B cell (primary cell): ENCODE data around the gene ABCB6. TPM values are rescaled to one million over a fixed set of nuclear protein-coding genes. Genes with fewer than 3 reads are reported as not detected.

ENCODE experiments used
- ATAC-seq: fragments of 200-7000 bp; cut with Tn5 transposase; one replicate; pipeline ENCODE4 v1.10.0; 2021; ENCODE audit warnings: low read depth, mild to moderate bottlenecking, moderate number of reproducible peaks, moderate library complexity
- CTCF ChIA-PET: fragments of 350-600 bp; sonication (Branson Sonifier 250); formaldehyde crosslinking; loops from one replicate; lab custom pipeline; 2021; ENCODE audit warnings: antibody characterized with exemption, inconsistent platforms; lab: Charles Lee
- POLR2A ChIA-PET: fragments of 350-600 bp; sonication (Branson Sonifier 250); formaldehyde crosslinking; loops from one replicate; lab custom pipeline; 2021; ENCODE audit warnings: antibody characterized with exemption; lab: Charles Lee
- DNase-seq: peaks from one replicate; pipeline ENCODE4 v3.0.0; 2013
- H2AFZ ChIP-seq: 2 replicates; pipeline ENCODE4 v1.6.1; 2012; ENCODE audit warnings: mild to moderate bottlenecking, low read depth, low read length; ENCODE audit not compliant: insufficient read depth, poor library complexity, severe bottlenecking
- H3K27ac ChIP-seq, 2 donors: 1 replicate in 1 of 2; 2 replicates in 1 of 2; pipeline ENCODE4 v1.5.1; 2012 to 2013; ENCODE audit warnings: low read length in 2 of 2, mild to moderate bottlenecking in 2 of 2, moderate library complexity in 1 of 2
- H3K27me3 ChIP-seq, 4 experiments: fragments of 200-600 bp in 1 of 4; sonication (generic) in 1 of 4; replicated peaks in 1 of 4; 1 replicate in 2 of 4; 2 replicates in 2 of 4; pipeline versions ENCODE4 v1.6.1 to v1.7.0; 2013 to 2016; ENCODE audit warnings: low read length in 3 of 4, mild to moderate bottlenecking in 2 of 4, mixed read lengths in 1 of 4, moderate library complexity in 1 of 4; ENCODE audit not compliant: insufficient read depth in 4 of 4, control insufficient read depth in 3 of 4; ENCODE audit errors: control extremely low read depth in 1 of 4
- H3K36me3 ChIP-seq, 2 experiments: replicated peaks in 1 of 2; 1 replicate in 1 of 2; 2 replicates in 1 of 2; pipeline versions ENCODE4 v1.6.1 to v1.7.1; 2013; ENCODE audit warnings: low read length in 1 of 2; ENCODE audit not compliant: insufficient read depth in 2 of 2, control insufficient read depth in 1 of 2; ENCODE audit errors: control extremely low read depth in 1 of 2, extremely low read depth in 1 of 2
- H3K4me1 ChIP-seq, 2 donors: fragments of 200-600 bp in 1 of 2; sonication (generic) in 1 of 2; 1 replicate in 1 of 2; 2 replicates in 1 of 2; pipeline versions ENCODE4 v1.5.1 to v1.6.1; 2013 to 2017; ENCODE audit warnings: low read length in 2 of 2; ENCODE audit not compliant: control insufficient read depth in 2 of 2, insufficient read depth in 2 of 2
- H3K4me2 ChIP-seq: replicated peaks from 2 replicates; pipeline ENCODE3; 2012; ENCODE audit warnings: mild to moderate bottlenecking, low read depth, low read length; ENCODE audit not compliant: poor library complexity, severe bottlenecking
- H3K4me3 ChIP-seq, 5 experiments: fragments of 200-600 bp in 1 of 5; sonication (generic) in 1 of 5; 1 replicate in 3 of 5; 2 replicates in 2 of 5; pipeline versions ENCODE4 v1.5.1 to v1.7.0; 2011 to 2016; ENCODE audit warnings: low read length in 4 of 5, mild to moderate bottlenecking in 4 of 5, low read depth in 2 of 5, control low read depth in 1 of 5, moderate library complexity in 1 of 5; ENCODE audit not compliant: insufficient read depth in 1 of 5; ENCODE audit errors: control extremely low read depth in 1 of 5, extremely low read depth in 1 of 5
- H3K79me2 ChIP-seq: fragments of 200-600 bp; sonication (generic); one replicate; pipeline ENCODE4 v1.6.0; 2016; ENCODE audit warnings: low read length; ENCODE audit not compliant: control insufficient read depth, insufficient read depth
- H3K9ac ChIP-seq: fragments of 200-600 bp; sonication (generic); 2 replicates; pipeline ENCODE4 v1.6.1; 2017; ENCODE audit warnings: mild to moderate bottlenecking, low read length, moderate library complexity
- H3K9me3 ChIP-seq, 3 donors: one replicate each; pipeline versions ENCODE4 v1.6.1 to v1.7.1; 2013; ENCODE audit warnings: low read length in 2 of 3; ENCODE audit not compliant: control insufficient read depth in 2 of 3, insufficient read depth in 1 of 3; ENCODE audit errors: control extremely low read depth in 1 of 3
- H4K20me1 ChIP-seq: 2 replicates; pipeline ENCODE4 v1.6.0; 2012; ENCODE audit warnings: mild to moderate bottlenecking, low read length; ENCODE audit not compliant: insufficient read depth, control insufficient read depth, poor library complexity, severe bottlenecking
- H3K27ac Mint-ChIP-seq: one replicate; pipeline ENCODE4 v1.8.0; 2021; ENCODE audit warnings: mixed read lengths
- H3K27me3 Mint-ChIP-seq: one replicate; pipeline ENCODE4 v1.8.0; 2021; ENCODE audit warnings: mixed read lengths
- H3K4me1 Mint-ChIP-seq: one replicate; pipeline ENCODE4 v1.8.0; 2021; ENCODE audit warnings: mixed read lengths
- H3K4me3 Mint-ChIP-seq: one replicate; pipeline ENCODE4 v1.8.0; 2021; ENCODE audit warnings: mixed read lengths
- H3K9me3 Mint-ChIP-seq: one replicate; pipeline ENCODE4 v1.8.0; 2022; ENCODE audit warnings: mixed read lengths; ENCODE audit not compliant: insufficient read depth
- EZH2 ChIP-seq: IDR thresholded peaks from 2 replicates; pipeline ENCODE4 v1.6.1; 2012; ENCODE audit warnings: borderline replicate concordance, low read depth, mild to moderate bottlenecking, moderate library complexity, low read length; ENCODE audit not compliant: insufficient read depth, poor library complexity, severe bottlenecking
- WGBS: methylation state at CpG from one replicate; pipeline ENCODE4 v1.1.5; 2013; ENCODE audit warnings: missing lambda C conversion rate; ENCODE audit not compliant: insufficient coverage; 5-methylcytosine and 5-hydroxymethylcytosine counted together
- intact Hi-C: fragments of 100-400 bp; cut with micrococcal nuclease; formaldehyde crosslinking; loops from one replicate; pipeline ENCODE4 v1.10.0; 2022
- polyA plus RNA-seq: library from polyadenylated mRNA; depleted of rRNA; stranded (reverse); fragments of >200 nt; gene quantifications from 2 replicates; pipeline ENCODE4 v1.2.3, GENCODE V29; 2012
- total RNA-seq, 2 donors: library from RNA; stranded (reverse); fragments of 120-200 nt in 1 of 2; gene quantifications; 1 replicate in 1 of 2; 2 replicates in 1 of 2; pipeline versions ENCODE4 v1.2.3 to v1.2.4, GENCODE V29; 2013 to 2022
- TF ChIP-seq, protein P1 (sequence below): fragments of 200-600 bp; IDR thresholded peaks from one replicate; pipeline ENCODE4 v1.8.0; 2022; ENCODE audit warnings: antibody characterized with exemption, mild to moderate bottlenecking

Gene ABCB6
- total and polyA plus RNA-seq, 2 donors (not counting 1 experiment from before 2014, with no cell fraction given), result 10.5 to 15.3 TPM

DNA sequence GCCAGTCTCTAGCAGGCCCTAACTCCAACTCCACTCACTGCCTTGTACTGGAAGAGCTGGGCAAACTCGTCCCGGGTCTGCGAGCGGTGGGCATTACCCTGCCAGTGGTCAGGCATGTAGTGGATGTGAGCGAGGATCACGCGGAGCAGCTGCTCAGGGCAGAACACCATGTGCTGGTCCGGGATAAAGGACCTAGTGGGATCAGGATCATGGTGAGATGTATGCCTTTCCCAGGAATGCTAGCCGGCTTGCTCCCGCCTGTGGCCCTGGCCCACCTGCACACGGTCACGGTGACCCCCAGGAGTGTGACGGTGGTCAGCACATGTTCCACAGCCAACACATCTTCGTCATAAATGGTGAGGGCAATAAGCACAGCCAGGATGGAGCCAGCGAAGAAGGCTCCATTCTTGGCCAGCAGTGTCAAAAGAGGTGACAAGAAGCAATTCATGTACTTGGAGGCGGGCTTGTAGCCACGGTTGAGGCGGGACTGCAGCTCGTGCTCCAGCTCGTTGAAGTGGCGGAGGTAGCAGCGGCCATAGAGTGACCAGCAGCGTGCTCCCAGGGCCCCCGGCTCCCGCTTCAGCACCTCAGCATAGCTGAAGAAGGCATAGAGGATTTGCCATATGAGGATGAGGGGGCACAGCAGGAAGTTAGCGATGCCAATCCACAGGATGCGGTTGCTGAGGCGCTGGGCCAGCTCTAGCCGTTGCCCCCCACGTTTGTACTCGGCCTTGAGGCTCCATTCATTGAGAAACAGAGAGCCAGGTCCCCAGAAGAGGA is 5.3 kb upstream of the ABCB6 start:
- Histone ChIP-seq H3K9me3 (no peaks in the 10 kb centered on the region), H3K4me3 (no peak overlapping the region), H3K27me3 (no peaks in the 10 kb centered on the region), H3K27ac (no peak overlapping the region), H3K4me2 (no peak overlapping the region), H2AFZ (no peak overlapping the region), H3K9ac (no peak overlapping the region), H3K79me2 (peaks cover 32% of the 10 kb centered on the region), H3K36me3 (peaks cover 11 to 63% of the 10 kb centered on the region in 2 experiments), H3K4me1 (peaks cover 17 to 22% of the 10 kb centered on the region in 2 donors), H4K20me1 (peaks cover 84% of the 10 kb centered on the region)
- ChIA-PET CTCF (interaction anchor here (0.7 to 1.9 kb wide), 2 partner anchors 70 to 71 kb away, joined by 3 to 6 read pairs; no protein-coding TSS in a partner anchor), POLR2A (no interaction called here)
- TF ChIP-seq, protein P1, sequence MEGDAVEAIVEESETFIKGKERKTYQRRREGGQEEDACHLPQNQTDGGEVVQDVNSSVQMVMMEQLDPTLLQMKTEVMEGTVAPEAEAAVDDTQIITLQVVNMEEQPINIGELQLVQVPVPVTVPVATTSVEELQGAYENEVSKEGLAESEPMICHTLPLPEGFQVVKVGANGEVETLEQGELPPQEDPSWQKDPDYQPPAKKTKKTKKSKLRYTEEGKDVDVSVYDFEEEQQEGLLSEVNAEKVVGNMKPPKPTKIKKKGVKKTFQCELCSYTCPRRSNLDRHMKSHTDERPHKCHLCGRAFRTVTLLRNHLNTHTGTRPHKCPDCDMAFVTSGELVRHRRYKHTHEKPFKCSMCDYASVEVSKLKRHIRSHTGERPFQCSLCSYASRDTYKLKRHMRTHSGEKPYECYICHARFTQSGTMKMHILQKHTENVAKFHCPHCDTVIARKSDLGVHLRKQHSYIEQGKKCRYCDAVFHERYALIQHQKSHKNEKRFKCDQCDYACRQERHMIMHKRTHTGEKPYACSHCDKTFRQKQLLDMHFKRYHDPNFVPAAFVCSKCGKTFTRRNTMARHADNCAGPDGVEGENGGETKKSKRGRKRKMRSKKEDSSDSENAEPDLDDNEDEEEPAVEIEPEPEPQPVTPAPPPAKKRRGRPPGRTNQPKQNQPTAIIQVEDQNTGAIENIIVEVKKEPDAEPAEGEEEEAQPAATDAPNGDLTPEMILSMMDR, result no peak
- no peak for TF ChIP-seq EZH2
- ATAC-seq (no peak), DNase-seq (no peak)
- Mint-ChIP-seq H3K4me3 (no peak overlapping the region), H3K27me3 (no peaks in the 10 kb centered on the region), H3K4me1 (peaks cover 26% of the 10 kb centered on the region), H3K9me3 (no peaks in the 10 kb centered on the region), H3K27ac (no peak overlapping the region)
- 97% methylated on average over 27 of the region's 31 CpGs for WGBS
- intact Hi-C loops, result no loop called here

DNA sequence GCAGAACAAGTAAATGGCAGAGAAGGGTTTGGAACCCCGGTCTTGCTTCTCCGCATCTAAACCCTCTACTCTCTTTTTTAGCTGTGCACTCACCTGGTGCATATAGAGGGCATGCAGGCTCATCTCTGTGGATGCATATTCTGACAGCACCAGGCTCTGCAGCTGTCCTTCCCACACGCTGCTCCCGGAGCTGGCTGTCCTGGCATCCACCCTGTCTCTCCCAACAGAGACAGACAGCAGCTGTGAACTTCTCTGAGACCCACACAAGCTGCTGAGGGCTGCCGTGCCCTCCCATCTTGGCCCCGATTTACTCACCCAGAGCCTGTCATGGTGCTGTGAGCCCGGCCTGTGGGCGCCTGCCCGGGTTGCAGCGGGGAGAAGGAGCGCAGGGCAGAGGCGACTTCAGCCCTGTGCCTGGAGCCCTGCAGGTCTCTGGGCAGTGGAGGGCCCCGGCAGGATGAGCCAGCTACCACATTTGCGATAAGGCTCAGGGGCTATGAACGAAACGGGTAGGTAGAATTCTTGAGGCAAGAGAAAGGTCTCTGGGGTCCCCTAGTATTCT is 3.3 kb upstream of the ABCB6 start:
- no peak overlapping the region for H2AFZ ChIP-seq
- no peak overlapping the region for H3K4me3 ChIP-seq
- TF ChIP-seq, protein P1, result no peak
- no peak for TF ChIP-seq EZH2
- peaks cover 11 to 63% of the 10 kb centered on the region in 2 experiments for H3K36me3 ChIP-seq
- no peak overlapping the region for H3K9ac ChIP-seq
- WGBS, result 97% methylated on average over 15 of the region's 16 CpGs
- DNase-seq (no peak), ATAC-seq (no peak)
- H3K9me3 Mint-ChIP-seq, result no peaks in the 10 kb centered on the region
- H3K27me3 Mint-ChIP-seq, result no peaks in the 10 kb centered on the region
- H3K27ac ChIP-seq, result no peak overlapping the region
- POLR2A ChIA-PET, result interaction anchor here (0.5 kb wide), 1 partner anchor 26 kb away, joined by 4 read pairs; no protein-coding TSS in a partner anchor
- peaks cover 12% of the 10 kb centered on the region for H3K79me2 ChIP-seq
- CTCF ChIA-PET, result interaction anchor here (0.8 kb wide), 1 partner anchor 11 kb away, joined by 5 read pairs; no protein-coding TSS in a partner anchor
- intact Hi-C loops, result no loop called here
- no peaks in the 10 kb centered on the region for H3K9me3 ChIP-seq
- H4K20me1 ChIP-seq, result peaks cover 64% of the 10 kb centered on the region
- H3K27me3 ChIP-seq, result no peaks in the 10 kb centered on the region
- peaks cover 22% of the 10 kb centered on the region for H3K4me1 Mint-ChIP-seq
- H3K4me3 Mint-ChIP-seq, result no peak overlapping the region
- no peak overlapping the region for H3K4me2 ChIP-seq
- H3K27ac Mint-ChIP-seq, result no peak overlapping the region
- peaks cover 17 to 21% of the 10 kb centered on the region in 2 donors for H3K4me1 ChIP-seq
